GM12878 (cell line): ENCODE measurements around the gene IP6K3.

Experiments
- BHLHE40 ChIP-seq, 2 experiments: fragments of 450-650 bp in 1 of 2; IDR thresholded peaks; 2 replicates each; pipeline ENCODE4 v1.6.1; 2011 to 2017; ENCODE audit warnings: low read depth in 2 of 2, borderline replicate concordance in 1 of 2, improper control_type of control experiment in 1 of 2, low read length in 1 of 2, mild to moderate bottlenecking in 1 of 2
- BMI1 ChIP-seq: fragments of 450-650 bp; IDR thresholded peaks from 2 replicates; pipeline ENCODE4 v1.6.1; 2016; ENCODE audit warnings: mild to moderate bottlenecking, moderate library complexity, borderline replicate concordance
- CTCF ChIP-seq, 3 experiments: IDR thresholded peaks in 2 of 3; conservative IDR thresholded peaks in 1 of 3; 2 replicates each; pipeline ENCODE4 v1.5.1; 2011; ENCODE audit warnings: low read depth in 3 of 3, low read length in 3 of 3, mild to moderate bottlenecking in 3 of 3, control low read depth in 2 of 3, moderate library complexity in 2 of 3, inconsistent platforms in 1 of 3, mixed read lengths in 1 of 3; ENCODE audit not compliant: control insufficient read depth in 2 of 3, insufficient read depth in 1 of 3; ENCODE audit errors: extremely low read depth in 1 of 3
- EZH2 ChIP-seq: IDR thresholded peaks from 2 replicates; pipeline ENCODE4 v1.6.1; 2012; ENCODE audit warnings: low read depth, mild to moderate bottlenecking, control low read depth, inconsistent platforms, low read length, borderline replicate concordance; ENCODE audit not compliant: control insufficient read depth
- HDAC2 ChIP-seq: fragments of 200-600 bp; sonication (generic); IDR thresholded peaks from 2 replicates; pipeline ENCODE4 v1.6.1; 2017
- MXI1 ChIP-seq: fragments of 150-350 bp; IDR thresholded peaks from 2 replicates; pipeline ENCODE4 v1.6.1; 2011; ENCODE audit warnings: low read depth, mild to moderate bottlenecking, inconsistent platforms, low read length, improper control_type of control experiment
- NFXL1 ChIP-seq: fragments of 450-650 bp; IDR thresholded peaks from 2 replicates; pipeline ENCODE4 v1.6.1; 2017; ENCODE audit warnings: antibody characterized with exemption, mild to moderate bottlenecking, borderline replicate concordance
- POLR2A ChIP-seq: IDR thresholded peaks from 2 replicates; pipeline ENCODE4 v1.6.1; 2011; ENCODE audit warnings: low read depth, mild to moderate bottlenecking, low read length
- POLR2AphosphoS5 ChIP-seq: IDR thresholded peaks from 2 replicates; pipeline ENCODE4 v1.6.1; 2011; ENCODE audit warnings: mild to moderate bottlenecking, low read length, inconsistent platforms
- POU2F2 ChIP-seq: IDR thresholded peaks from 3 replicates; pipeline ENCODE4 v1.6.1; 2011; ENCODE audit warnings: low read depth, mild to moderate bottlenecking, low read length, borderline replicate concordance
- RAD51 ChIP-seq: fragments of 450-650 bp; IDR thresholded peaks from 2 replicates; pipeline ENCODE4 v1.6.1; 2016; ENCODE audit warnings: moderate library complexity, mild to moderate bottlenecking, inconsistent platforms
- SIN3A ChIP-seq: IDR thresholded peaks from 2 replicates; pipeline ENCODE4 v1.6.1; 2012; ENCODE audit warnings: low read depth, low read length, improper control_type of control experiment
- SP1 ChIP-seq: IDR thresholded peaks from one replicate; pipeline ENCODE4 v1.6.1; 2011; ENCODE audit warnings: low read depth, low read length
- TCF12 ChIP-seq: IDR thresholded peaks from 2 replicates; pipeline ENCODE4 v1.6.1; 2011; ENCODE audit warnings: low read depth, mild to moderate bottlenecking, low read length

DNA sequence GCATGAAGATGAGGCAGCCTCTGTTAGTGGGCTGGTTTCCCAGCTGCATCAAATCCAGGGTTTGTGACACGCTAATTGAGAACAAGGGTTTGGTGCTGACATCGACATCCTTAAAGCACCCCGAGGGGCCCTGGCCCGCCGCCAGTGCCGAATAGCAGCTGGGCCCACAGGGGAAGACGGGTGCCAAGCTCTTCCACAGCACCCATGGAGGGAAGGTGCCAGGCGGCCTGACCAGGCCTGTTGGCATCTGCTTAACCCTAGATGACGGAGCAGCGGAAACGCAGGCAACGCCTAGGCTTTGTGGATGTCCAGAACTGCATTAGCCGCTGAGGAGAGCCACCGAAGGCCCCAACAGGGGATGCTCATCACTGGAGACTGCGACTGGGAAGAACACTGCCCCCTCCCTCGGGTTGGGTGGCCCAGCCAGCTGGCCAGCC, 51.2 kb downstream of the IP6K3 start:
- no peak for TF ChIP-seq NFXL1
- TF ChIP-seq BHLHE40 (IDR thresholded peaks at IDR 0.05; ENCODE audit: borderline replicate concordance in 1 of 2, low read depth in 2 of 2, low read length in 1 of 2) = no peak
- TF ChIP-seq MXI1 = no peak
- TF ChIP-seq CTCF (IDR thresholded peaks at IDR 0.05 in 2 of 3, conservative IDR thresholded peaks at IDR 0.05 in 1 of 3; ENCODE audit: control insufficient read depth in 2 of 3, extremely low read depth in 1 of 3, insufficient read depth in 1 of 3, low read depth in 3 of 3, low read length in 3 of 3) = no peak
- TF ChIP-seq SIN3A = no peak
- no peak for TF ChIP-seq RAD51
- no peak for TF ChIP-seq SP1
- no peak for TF ChIP-seq TCF12
- TF ChIP-seq POU2F2 = no peak
- TF ChIP-seq HDAC2 = no peak
- TF ChIP-seq EZH2 = no peak
- no peak; the same call in 1 of the 2 replicates for TF ChIP-seq POLR2A
- TF ChIP-seq POLR2AphosphoS5 = no peak
- TF ChIP-seq BMI1 = no peak
